HCT116 (cell line): ENCODE measurements around the gene PLCB1. TPM values are rescaled to one million over a fixed set of nuclear protein-coding genes. Genes with fewer than 3 reads are reported as not detected.

Source experiments
- ATAC-seq: fragments of 200-7000 bp; cut with Tn5 transposase; 2 replicates; pipeline ENCODE4 v1.9.1; 2020; ENCODE audit warnings: mild to moderate bottlenecking, moderate library complexity
- BruUV-seq: library from RNA; stranded (reverse); fragments of 400-500 nt; replicated peaks from 2 replicates; lab custom pipeline; 2021; lab: Mats Ljungman, UMichigan
- CTCF ChIA-PET: fragments of 300-600 bp; sonication (Branson Sonifier 250); formaldehyde crosslinking; loops from one replicate; lab custom pipeline; 2021; ENCODE audit warnings: antibody characterized with exemption; lab: Charles Lee
- POLR2A ChIA-PET: fragments of 300-600, 350-600 bp; sonication (Branson Sonifier 250); formaldehyde crosslinking; loops from one replicate; lab custom pipeline; 2021; ENCODE audit warnings: antibody characterized with exemption; lab: Charles Lee
- RAD21 ChIA-PET, 2 experiments: fragments of 300-600 bp; sonication (Branson Sonifier 250); formaldehyde crosslinking; loops; one replicate each; lab custom pipeline; 2023; ENCODE audit warnings: low total read pairs in 2 of 2; ENCODE audit not compliant: uncharacterized antibody in 2 of 2, unreplicated experiment in 2 of 2, low non-redundant PET in 1 of 2; lab: Charles Lee
- DNase-seq: peaks from one replicate; pipeline ENCODE4 v3.0.0-alpha.2; 2010; ENCODE audit warnings: low read depth, low spot score
- H2AFZ ChIP-seq: fragments of 200-600 bp; shearing (Covaris generic), sonication (generic); 2 replicates; pipeline ENCODE4 v1.6.1; 2017; ENCODE audit warnings: low read depth, mixed run types, mixed read lengths, antibody characterized with exemption, low read length; ENCODE audit not compliant: poor library complexity, severe bottlenecking
- H3K27ac ChIP-seq: 2 replicates; pipeline ENCODE4 v1.5.1; 2012; ENCODE audit warnings: low read depth, low read length
- H3K27me3 ChIP-seq: fragments of 200-600 bp; sonication (generic); 2 replicates; pipeline ENCODE4 v1.6.1; 2016; ENCODE audit warnings: mixed run types, low read length, mixed read lengths; ENCODE audit not compliant: insufficient read depth
- H3K36me3 ChIP-seq, 2 experiments: fragments of 200-500 bp in 1 of 2; fragments of 200-600 bp in 1 of 2; sonication (Bioruptor generic) in 1 of 2; sonication (generic) in 1 of 2; 2 replicates each; pipeline versions ENCODE4 v1.5.1 to v1.6.1; 2014 to 2016; ENCODE audit warnings: low read length in 2 of 2, inconsistent platforms in 1 of 2, mixed read lengths in 1 of 2, mixed run types in 1 of 2; ENCODE audit not compliant: insufficient read depth in 2 of 2, control insufficient read depth in 1 of 2
- H3K4me1 ChIP-seq, 2 experiments: fragments of 200-600 bp in 1 of 2; sonication (generic) in 1 of 2; 2 replicates each; pipeline versions ENCODE4 v1.5.1 to v1.6.1; 2012 to 2017; ENCODE audit warnings: low read length in 2 of 2, inconsistent platforms in 1 of 2, mild to moderate bottlenecking in 1 of 2, mixed read lengths in 1 of 2, mixed run types in 1 of 2, moderate library complexity in 1 of 2; ENCODE audit not compliant: insufficient read depth in 2 of 2, control insufficient read depth in 1 of 2
- H3K4me2 ChIP-seq: fragments of 200-600 bp; sonication (generic); 2 replicates; pipeline ENCODE4 v1.6.1; 2017; ENCODE audit warnings: mixed run types, low read length, mixed read lengths
- H3K4me3 ChIP-seq, 2 experiments: fragments of 200-600 bp in 1 of 2; sonication (generic) in 1 of 2; replicated peaks in 1 of 2; 2 replicates each; pipeline ENCODE4 v1.5.1; 2011 to 2016; ENCODE audit warnings: low read length in 2 of 2, control low read depth in 1 of 2, low read depth in 1 of 2, mild to moderate bottlenecking in 1 of 2, mixed read lengths in 1 of 2, mixed run types in 1 of 2
- H3K79me2 ChIP-seq: fragments of 200-600 bp; sonication (generic); 2 replicates; pipeline ENCODE4 v1.6.1; 2017; ENCODE audit warnings: mild to moderate bottlenecking, mixed run types, low read length, moderate library complexity, mixed read lengths; ENCODE audit not compliant: insufficient read depth
- H3K9ac ChIP-seq: fragments of 200-600 bp; sonication (generic); 2 replicates; pipeline ENCODE4 v1.6.1; 2016; ENCODE audit warnings: low read length, mixed read lengths
- H3K9me2 ChIP-seq: fragments of 200-600 bp; sonication (generic), shearing (Covaris generic); 2 replicates; pipeline ENCODE4 v1.6.1; 2017; ENCODE audit warnings: mixed run types, mild to moderate bottlenecking, moderate library complexity; ENCODE audit not compliant: insufficient read depth
- H3K9me3 ChIP-seq, 2 experiments: fragments of 200-500 bp in 1 of 2; fragments of 200-600 bp in 1 of 2; sonication (Bioruptor generic) in 1 of 2; sonication (generic) in 1 of 2; 2 replicates each; pipeline ENCODE4 v1.6.1; 2014 to 2017; ENCODE audit warnings: low read length in 2 of 2, mixed read lengths in 2 of 2, inconsistent platforms in 1 of 2, low read depth in 1 of 2, mild to moderate bottlenecking in 1 of 2, mixed run types in 1 of 2, moderate library complexity in 1 of 2; ENCODE audit not compliant: control insufficient read depth in 1 of 2, insufficient read depth in 1 of 2
- H4K20me1 ChIP-seq: fragments of 200-600 bp; sonication (generic), shearing (Covaris generic); 2 replicates; pipeline ENCODE4 v1.6.1; 2017; ENCODE audit warnings: mixed run types, mild to moderate bottlenecking, moderate library complexity; ENCODE audit not compliant: insufficient read depth
- ATF3 ChIP-seq: IDR thresholded peaks from 2 replicates; pipeline ENCODE4 v1.6.1; 2012
- CBX3 ChIP-seq: IDR thresholded peaks from 2 replicates; pipeline ENCODE4 v1.6.1; 2012; ENCODE audit warnings: low read depth
- ELF1 ChIP-seq: IDR thresholded peaks from 2 replicates; pipeline ENCODE4 v1.6.1; 2012; ENCODE audit warnings: low read depth, borderline replicate concordance
- EZH2 ChIP-seq: fragments of 200-600 bp; sonication (generic); IDR thresholded peaks from 2 replicates; pipeline ENCODE4 v1.6.1; 2017; ENCODE audit warnings: antibody characterized with exemption, mixed run types
- FOSL1 ChIP-seq: IDR thresholded peaks from 2 replicates; pipeline ENCODE4 v1.6.1; 2012; ENCODE audit warnings: low read depth
- POLR2A ChIP-seq: IDR thresholded peaks from 2 replicates; pipeline ENCODE4 v1.7.0; 2011; ENCODE audit warnings: borderline replicate concordance; ENCODE audit not compliant: insufficient read depth, insufficient read length; ENCODE audit errors: extremely low read depth
- SIN3A ChIP-seq: IDR thresholded peaks from 2 replicates; pipeline ENCODE4 v1.6.1; 2012; ENCODE audit warnings: low read depth
- SP1 ChIP-seq: IDR thresholded peaks from 2 replicates; pipeline ENCODE4 v1.6.1; 2012; ENCODE audit warnings: low read depth
- SRF ChIP-seq: IDR thresholded peaks from 2 replicates; pipeline ENCODE4 v1.6.1; 2012; ENCODE audit warnings: low read depth
- intact Hi-C: fragments of 100-400 bp; cut with micrococcal nuclease; formaldehyde crosslinking; loops from 2 replicates; pipeline ENCODE4 v1.10.0; 2022
- total RNA-seq: library from RNA; stranded (reverse); gene quantifications from one replicate; pipeline ENCODE4 v1.2.1, GENCODE V29; 2021; ENCODE audit not compliant: unreplicated experiment
- TF ChIP-seq, protein P1 (sequence below): IDR thresholded peaks from 2 replicates; pipeline ENCODE4 v1.6.1; 2011; ENCODE audit warnings: mild to moderate bottlenecking, low read length, moderate library complexity; ENCODE audit not compliant: insufficient replicate concordance; ENCODE audit errors: extremely low read depth
- TF ChIP-seq, protein P2 (sequence below): IDR thresholded peaks from 2 replicates; pipeline ENCODE4 v1.6.1; 2012

The PLCB1 gene
- total RNA-seq, 1 experiment from 2014 or later = 15.8 TPM

DNA sequence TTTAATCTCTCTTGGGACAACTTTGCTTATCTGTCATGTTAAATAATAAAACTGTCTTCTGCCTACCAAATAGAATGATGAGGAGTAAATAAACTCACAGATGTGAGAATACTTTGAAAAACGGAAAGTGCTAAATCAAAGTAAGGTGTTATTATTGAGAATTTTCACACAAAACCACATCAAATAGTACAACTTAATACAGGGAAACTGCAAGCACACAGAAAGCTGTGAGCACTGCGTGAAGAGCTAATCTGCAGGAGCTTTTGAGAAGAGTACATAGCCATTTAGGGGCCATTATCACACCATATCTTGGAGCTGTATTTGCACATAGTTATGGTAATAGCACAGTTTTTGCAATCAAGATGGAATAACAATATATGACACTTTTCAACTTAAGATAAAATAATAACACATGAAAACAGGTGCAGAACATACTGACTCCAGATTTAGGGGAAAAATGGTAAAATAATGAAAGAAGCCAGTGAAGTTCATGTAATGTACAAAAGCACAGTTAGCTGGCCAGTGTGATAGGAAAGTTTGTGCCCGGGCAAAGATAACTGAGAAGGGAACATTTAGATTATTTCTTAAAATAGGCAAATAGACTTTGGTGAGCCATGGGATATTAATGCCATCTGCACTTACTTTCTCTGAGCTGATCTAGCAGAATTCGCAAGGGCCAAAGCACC is 538.3 kb downstream of the PLCB1 start:
- no peaks in the 10 kb centered on the region for H3K27me3 ChIP-seq
- no peak overlapping the region for H3K9ac ChIP-seq
- ChIA-PET RAD21 (no interaction called here), CTCF (interaction anchor here (1.6 kb wide), 1 partner anchor 52 kb away, joined by 3 read pairs; no protein-coding TSS in a partner anchor), POLR2A (no interaction called here)
- no peak overlapping the region for H3K4me3 ChIP-seq
- DNase-seq = no peak
- no peaks in the 10 kb centered on the region for H4K20me1 ChIP-seq
- 0 out of 2 replicates have a peak, but pooled peaks cover 4% of the 10 kb centered on the region for H3K9me2 ChIP-seq
- no peaks in the 10 kb centered on the region for H3K9me3 ChIP-seq
- no peak overlapping the region for H3K4me2 ChIP-seq
- no peak overlapping the region for H2AFZ ChIP-seq
- intact Hi-C loops = no loop called here
- no peaks in the 10 kb centered on the region for H3K4me1 ChIP-seq
- no peak for ATAC-seq
- BruUV-seq = no TSS peak
- no peak overlapping the region for H3K27ac ChIP-seq
- no peaks in the 10 kb centered on the region for H3K79me2 ChIP-seq
- TF ChIP-seq, protein P1, sequence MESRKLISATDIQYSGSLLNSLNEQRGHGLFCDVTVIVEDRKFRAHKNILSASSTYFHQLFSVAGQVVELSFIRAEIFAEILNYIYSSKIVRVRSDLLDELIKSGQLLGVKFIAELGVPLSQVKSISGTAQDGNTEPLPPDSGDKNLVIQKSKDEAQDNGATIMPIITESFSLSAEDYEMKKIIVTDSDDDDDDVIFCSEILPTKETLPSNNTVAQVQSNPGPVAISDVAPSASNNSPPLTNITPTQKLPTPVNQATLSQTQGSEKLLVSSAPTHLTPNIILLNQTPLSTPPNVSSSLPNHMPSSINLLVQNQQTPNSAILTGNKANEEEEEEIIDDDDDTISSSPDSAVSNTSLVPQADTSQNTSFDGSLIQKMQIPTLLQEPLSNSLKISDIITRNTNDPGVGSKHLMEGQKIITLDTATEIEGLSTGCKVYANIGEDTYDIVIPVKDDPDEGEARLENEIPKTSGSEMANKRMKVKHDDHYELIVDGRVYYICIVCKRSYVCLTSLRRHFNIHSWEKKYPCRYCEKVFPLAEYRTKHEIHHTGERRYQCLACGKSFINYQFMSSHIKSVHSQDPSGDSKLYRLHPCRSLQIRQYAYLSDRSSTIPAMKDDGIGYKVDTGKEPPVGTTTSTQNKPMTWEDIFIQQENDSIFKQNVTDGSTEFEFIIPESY = no peak
- TF ChIP-seq ATF3 (no peak), CBX3 (no peak), POLR2A (no peak), SRF (no peak), ELF1 (no peak), EZH2 (no peak), SP1 (no peak), SIN3A (no peak), FOSL1 (no peak)
- TF ChIP-seq, protein P2, sequence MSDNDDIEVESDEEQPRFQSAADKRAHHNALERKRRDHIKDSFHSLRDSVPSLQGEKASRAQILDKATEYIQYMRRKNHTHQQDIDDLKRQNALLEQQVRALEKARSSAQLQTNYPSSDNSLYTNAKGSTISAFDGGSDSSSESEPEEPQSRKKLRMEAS = no peak
- H3K36me3 ChIP-seq = no peaks in the 10 kb centered on the region
